SU-DHL-6 (cell line): ENCODE results near the gene SAMD1.

Experiments
- H2AFZ ChIP-seq: fragments of 200-600 bp; sonication (generic); 2 replicates; pipeline ENCODE4 v1.6.1; 2014; ENCODE audit warnings: low read depth, mild to moderate bottlenecking, moderate library complexity, mixed read lengths, antibody characterized with exemption, low read length; ENCODE audit not compliant: severe bottlenecking
- H3F3A ChIP-seq: fragments of 200-600 bp; shearing (Covaris generic); 2 replicates; pipeline ENCODE4 v1.6.0; 2016; ENCODE audit warnings: antibody characterized with exemption, mild to moderate bottlenecking; ENCODE audit not compliant: insufficient read depth
- H3K27ac ChIP-seq: fragments of 200-600 bp; sonication (generic); 2 replicates; pipeline ENCODE4 v1.5.1; 2016; ENCODE audit warnings: low read depth, mild to moderate bottlenecking, low read length, moderate library complexity, mixed read lengths
- H3K27me3 ChIP-seq: fragments of 200-600 bp; sonication (generic), shearing (Covaris generic); 2 replicates; pipeline ENCODE4 v1.6.0; 2014; ENCODE audit warnings: mild to moderate bottlenecking, low read length
- H3K36me3 ChIP-seq: fragments of 200-600 bp; sonication (generic); 2 replicates; pipeline ENCODE4 v1.6.1; 2014; ENCODE audit warnings: mild to moderate bottlenecking, low read length, mixed read lengths
- H3K4me2 ChIP-seq: fragments of 300-600, 200-600 bp; shearing (Covaris generic), sonication (generic); 2 replicates; pipeline ENCODE4 v1.6.0; 2014; ENCODE audit warnings: low read length, low read depth, mild to moderate bottlenecking; ENCODE audit not compliant: poor library complexity, severe bottlenecking
- H3K4me3 ChIP-seq: fragments of 200-600 bp; sonication (generic); 2 replicates; pipeline ENCODE4 v1.5.1; 2014; ENCODE audit warnings: antibody characterized with exemption, low read length, mild to moderate bottlenecking, mixed read lengths; ENCODE audit not compliant: insufficient read depth, poor library complexity, severe bottlenecking
- H3K79me2 ChIP-seq: fragments of 200-600 bp; sonication (generic); 2 replicates; pipeline ENCODE4 v1.6.1; 2014; ENCODE audit warnings: mild to moderate bottlenecking, low read length, moderate library complexity; ENCODE audit not compliant: insufficient read depth
- H3K9ac ChIP-seq: fragments of 200-600 bp; sonication (generic); 2 replicates; pipeline ENCODE4 v1.7.0; 2014; ENCODE audit warnings: mild to moderate bottlenecking, low read length
- H3K9me2 ChIP-seq: fragments of 200-600 bp; sonication (generic); replicated peaks from 2 replicates; pipeline ENCODE4 v1.6.1; 2014; ENCODE audit warnings: low read length; ENCODE audit not compliant: insufficient read depth
- H3K9me3 ChIP-seq: fragments of 200-600 bp; sonication (generic); 2 replicates; pipeline ENCODE4 v1.6.1; 2014; ENCODE audit warnings: low read length, mixed read lengths; ENCODE audit not compliant: insufficient read depth
- H4K20me1 ChIP-seq: fragments of 200-600 bp; sonication (generic); 2 replicates; pipeline ENCODE4 v1.6.1; 2014; ENCODE audit warnings: low read depth, mild to moderate bottlenecking, antibody characterized with exemption, low read length, moderate library complexity, mixed read lengths
- CTCF ChIP-seq: fragments of 200-600 bp; sonication (generic); IDR thresholded peaks from one replicate; pipeline ENCODE4 v1.5.1; 2017; ENCODE audit warnings: antibody characterized with exemption, mild to moderate bottlenecking, low read length, moderate library complexity; ENCODE audit not compliant: insufficient read depth, poor library complexity, severe bottlenecking
- EZH2phosphoT487 ChIP-seq: fragments of 200-600 bp; sonication (generic), shearing (Covaris generic); conservative IDR thresholded peaks from 2 replicates; pipeline ENCODE4 v1.6.1; 2018; ENCODE audit warnings: mild to moderate bottlenecking, antibody characterized with exemption, low read length, moderate library complexity, mixed read lengths

The SAMD1 gene

GRCh38 chr19:14091081-14091812, 696 bp upstream of the SAMD1 start:
- no peaks in the 10 kb centered on the region for H3K9me3 ChIP-seq
- H3K27ac ChIP-seq: peak overlapping the region; percentile 87
- peaks cover 3% of the 10 kb centered on the region; the same call in 1 of the 2 replicates for H3K36me3 ChIP-seq
- no peaks in the 10 kb centered on the region for H4K20me1 ChIP-seq
- TF ChIP-seq EZH2phosphoT487 (no peak), CTCF (peak; percentile 54)
- H3F3A ChIP-seq: peaks cover 19% of the 10 kb centered on the region
- H3K9me2 ChIP-seq: no peaks in the 10 kb centered on the region
- H2AFZ ChIP-seq: peak overlapping the region; percentile 91
- H3K79me2 ChIP-seq: peaks cover 6% of the 10 kb centered on the region
- H3K4me2 ChIP-seq: peak overlapping the region; percentile 99
- peak overlapping the region; percentile 97 for H3K9ac ChIP-seq
- H3K27me3 ChIP-seq: no peaks in the 10 kb centered on the region
- H3K4me3 ChIP-seq: peak overlapping the region; percentile 99

GRCh38 chr19:14089662-14090508, 666 bp downstream of the SAMD1 start:
- no peaks in the 10 kb centered on the region for H3K9me3 ChIP-seq
- H4K20me1 ChIP-seq: no peaks in the 10 kb centered on the region
- TF ChIP-seq EZH2phosphoT487 (no peak), CTCF (no peak)
- no peaks in the 10 kb centered on the region for H3K27me3 ChIP-seq
- peaks cover 18% of the 10 kb centered on the region for H3F3A ChIP-seq
- H3K4me2 ChIP-seq: peak overlapping the region; percentile 57
- peak overlapping the region; percentile 79 for H3K4me3 ChIP-seq
- H3K27ac ChIP-seq: peak overlapping the region; percentile 83
- peaks cover 3% of the 10 kb centered on the region; the same call in 1 of the 2 replicates for H3K36me3 ChIP-seq
- H3K9me2 ChIP-seq: no peaks in the 10 kb centered on the region
- H2AFZ ChIP-seq: no peak overlapping the region
- peaks cover 6% of the 10 kb centered on the region for H3K79me2 ChIP-seq
- peak overlapping the region; percentile 68 for H3K9ac ChIP-seq

- no peak overlapping the region for H2AFZ ChIP-seq
- peak overlapping the region; percentile 68 for H3K9ac ChIP-seq
Measured at GRCh38 chr19:14089412-14089661, 1.2 kb downstream of the SAMD1 start.

More at GRCh38 chr19:14089412-14089661, 1.2 kb downstream of the SAMD1 start:
- peaks cover 3% of the 10 kb centered on the region; the same call in 1 of the 2 replicates for H3K36me3 ChIP-seq
- peaks cover 13% of the 10 kb centered on the region; the same call in 1 of the 2 replicates for H3F3A ChIP-seq
- H3K79me2 ChIP-seq: peaks cover 6% of the 10 kb centered on the region
- H3K4me3 ChIP-seq: peak overlapping the region; percentile 79
- no peak for TF ChIP-seq EZH2phosphoT487
- TF ChIP-seq CTCF: peak; percentile 58
- no peaks in the 10 kb centered on the region for H3K9me3 ChIP-seq
- no peaks in the 10 kb centered on the region for H3K9me2 ChIP-seq
- peak overlapping the region; percentile 57; the same call in 1 of the 2 replicates for H3K27ac ChIP-seq
- H3K27me3 ChIP-seq: no peaks in the 10 kb centered on the region
- H4K20me1 ChIP-seq: no peaks in the 10 kb centered on the region
- H3K4me2 ChIP-seq: peak overlapping the region; percentile 52
